ENCODE measurements around the gene TUBGCP6. TPM values are rescaled to one million over a fixed set of nuclear protein-coding genes. Genes with fewer than 3 reads are reported as not detected.

The TUBGCP6 gene
- total RNA-seq, 1 experiment from 2014 or later: 15.0 TPM

DNA sequence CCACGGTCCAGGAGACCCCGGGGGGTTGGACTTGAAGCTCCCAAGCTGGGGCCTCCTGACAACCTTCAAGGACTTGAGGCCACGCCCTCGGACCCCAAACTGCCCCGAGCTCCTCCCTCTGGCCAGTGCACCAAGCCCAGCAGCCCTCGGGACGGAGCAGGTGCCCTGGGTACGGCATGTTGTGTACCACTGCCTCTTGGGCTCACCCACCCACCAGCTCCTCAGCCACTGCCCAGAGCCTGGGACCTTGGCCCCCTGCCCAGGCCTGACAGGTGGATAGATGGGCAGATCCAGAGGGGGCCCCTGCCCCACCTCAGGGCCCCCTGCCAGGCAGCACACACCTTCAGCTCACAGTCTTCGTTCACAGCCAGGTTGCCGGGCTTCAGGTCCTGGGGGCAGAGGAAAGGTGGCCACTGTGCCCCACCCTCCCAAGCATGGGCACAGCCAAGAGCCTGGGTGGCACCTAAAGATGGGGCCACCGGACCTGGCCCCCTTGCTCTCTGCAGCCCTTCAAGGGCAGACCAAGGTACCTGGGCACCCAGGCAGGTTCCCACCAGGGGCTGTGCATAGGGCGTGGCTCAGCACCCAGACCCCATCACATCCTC is 11.5 kb upstream of the TUBGCP6 start:
- no peak for DNase-seq (ENCODE audit: low read depth, low spot score)
- in situ Hi-C loops (cut with HindIII; ENCODE audit: low pct_unique_long_range_greater_than_20kb, low sequenced_read_pairs): no loop called here

DNA sequence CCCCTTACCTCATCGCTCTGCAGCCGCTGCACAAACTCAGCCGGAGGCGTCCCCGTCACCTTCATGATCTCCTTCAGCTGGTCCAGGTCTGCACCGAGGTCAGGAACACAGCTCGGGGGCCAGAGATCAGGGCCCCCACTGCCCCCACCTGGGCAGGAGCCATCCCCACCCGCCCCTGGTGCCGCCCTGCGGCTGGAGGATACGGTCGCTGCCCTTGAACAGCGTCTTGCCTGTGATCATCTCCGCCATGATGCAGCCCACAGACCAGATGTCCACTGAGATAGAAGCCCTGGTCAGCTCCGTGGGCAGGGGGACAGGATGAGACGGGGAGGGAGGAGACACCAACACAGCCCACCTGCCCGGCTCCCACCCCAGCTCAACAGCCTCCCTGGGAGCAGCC is 10.8 kb upstream of the TUBGCP6 start:
- in situ Hi-C loops (cut with HindIII; ENCODE audit: low pct_unique_long_range_greater_than_20kb, low sequenced_read_pairs): no loop called here
- DNase-seq (ENCODE audit: low read depth, low spot score): no peak

DNA sequence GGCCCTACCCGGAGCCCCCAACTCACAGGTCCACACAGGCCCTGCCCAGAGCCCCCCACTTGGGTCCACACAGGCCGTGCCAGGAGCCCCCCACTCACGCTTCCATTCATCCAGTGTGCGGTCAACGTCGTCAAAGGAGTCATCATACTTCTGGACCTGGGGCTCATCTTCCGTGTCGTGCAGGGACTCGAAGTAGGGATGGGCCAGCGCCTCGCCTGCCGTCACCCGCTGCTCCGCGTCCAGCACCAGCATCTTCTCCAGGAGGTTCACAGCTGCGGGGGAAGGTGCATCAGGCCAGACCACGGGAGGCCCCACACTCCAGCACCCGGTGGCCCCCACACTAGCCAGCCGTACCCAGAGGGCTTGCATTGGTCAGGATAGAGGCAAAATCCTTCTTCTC is 10.3 kb upstream of the TUBGCP6 start:
- no peak for DNase-seq (ENCODE audit: low read depth, low spot score)
- in situ Hi-C loops (cut with HindIII; ENCODE audit: low pct_unique_long_range_greater_than_20kb, low sequenced_read_pairs): no loop called here

DNA sequence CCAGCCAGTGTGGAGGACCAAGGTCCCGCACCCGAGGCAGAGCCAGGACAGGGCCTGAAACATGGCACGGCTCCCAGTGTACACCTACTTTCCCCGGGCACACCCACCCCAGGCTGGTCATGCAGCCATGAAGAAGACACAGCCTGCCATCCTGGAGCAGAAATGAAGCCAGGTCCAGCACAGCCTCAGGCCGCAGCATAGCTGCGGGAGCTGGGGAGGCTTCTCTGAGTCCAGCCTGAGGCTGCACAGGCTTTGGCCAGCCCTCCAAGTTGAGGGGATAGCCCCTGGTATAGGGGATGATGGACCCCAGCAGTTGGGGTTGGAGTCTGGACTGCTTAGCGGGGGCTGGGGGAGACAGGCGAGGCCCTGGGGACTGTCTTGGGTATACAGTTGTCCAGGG is 9.1 kb upstream of the TUBGCP6 start:
- in situ Hi-C loops (cut with HindIII; ENCODE audit: low pct_unique_long_range_greater_than_20kb, low sequenced_read_pairs): no loop called here
- no peak for DNase-seq (ENCODE audit: low read depth, low spot score)

DNA sequence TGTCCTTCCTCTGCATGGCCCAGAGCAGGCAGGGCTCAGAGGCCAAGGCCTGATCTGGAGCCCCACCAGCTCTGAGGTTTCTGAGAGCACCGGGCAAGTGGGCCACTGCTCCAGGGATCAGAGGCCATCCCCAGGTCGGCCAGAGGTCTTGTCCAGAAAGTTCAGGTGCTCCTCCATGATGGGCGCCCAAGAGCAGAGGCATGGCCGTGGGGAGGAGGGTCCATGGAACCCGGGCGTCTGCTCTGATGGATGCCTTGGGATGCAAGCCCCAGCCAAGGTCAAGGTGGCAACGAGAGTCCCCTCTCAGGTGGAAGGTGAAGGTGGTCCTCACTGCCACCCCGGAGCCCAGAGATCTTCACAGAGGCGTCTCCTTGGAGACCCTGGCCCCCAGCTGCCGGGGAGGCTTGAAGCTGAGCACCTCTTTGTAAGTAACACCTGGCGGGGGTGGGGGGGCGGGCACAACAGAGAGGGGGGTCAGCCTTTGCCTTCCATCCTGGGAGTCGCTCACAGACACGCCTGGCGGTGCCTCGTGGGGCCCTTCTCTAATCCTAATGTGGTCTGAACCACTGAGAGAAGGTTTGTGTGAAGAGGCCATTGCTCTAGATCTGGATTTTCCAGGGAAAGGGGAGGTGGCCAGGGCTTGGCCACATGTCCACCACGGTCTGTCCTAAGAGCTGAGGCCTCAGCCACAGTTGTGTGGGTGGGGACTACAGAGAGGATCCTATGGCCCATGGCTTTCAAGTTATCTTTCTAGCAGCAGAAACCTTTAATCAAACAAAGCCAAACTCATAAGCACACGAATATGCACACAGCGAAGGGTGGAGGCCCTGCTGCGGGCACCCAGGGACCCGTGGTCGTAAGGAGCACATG is 8.5 kb upstream of the TUBGCP6 start:
- in situ Hi-C loops (cut with HindIII; ENCODE audit: low pct_unique_long_range_greater_than_20kb, low sequenced_read_pairs): no loop called here
- no peak for DNase-seq (ENCODE audit: low read depth, low spot score)

DNA sequence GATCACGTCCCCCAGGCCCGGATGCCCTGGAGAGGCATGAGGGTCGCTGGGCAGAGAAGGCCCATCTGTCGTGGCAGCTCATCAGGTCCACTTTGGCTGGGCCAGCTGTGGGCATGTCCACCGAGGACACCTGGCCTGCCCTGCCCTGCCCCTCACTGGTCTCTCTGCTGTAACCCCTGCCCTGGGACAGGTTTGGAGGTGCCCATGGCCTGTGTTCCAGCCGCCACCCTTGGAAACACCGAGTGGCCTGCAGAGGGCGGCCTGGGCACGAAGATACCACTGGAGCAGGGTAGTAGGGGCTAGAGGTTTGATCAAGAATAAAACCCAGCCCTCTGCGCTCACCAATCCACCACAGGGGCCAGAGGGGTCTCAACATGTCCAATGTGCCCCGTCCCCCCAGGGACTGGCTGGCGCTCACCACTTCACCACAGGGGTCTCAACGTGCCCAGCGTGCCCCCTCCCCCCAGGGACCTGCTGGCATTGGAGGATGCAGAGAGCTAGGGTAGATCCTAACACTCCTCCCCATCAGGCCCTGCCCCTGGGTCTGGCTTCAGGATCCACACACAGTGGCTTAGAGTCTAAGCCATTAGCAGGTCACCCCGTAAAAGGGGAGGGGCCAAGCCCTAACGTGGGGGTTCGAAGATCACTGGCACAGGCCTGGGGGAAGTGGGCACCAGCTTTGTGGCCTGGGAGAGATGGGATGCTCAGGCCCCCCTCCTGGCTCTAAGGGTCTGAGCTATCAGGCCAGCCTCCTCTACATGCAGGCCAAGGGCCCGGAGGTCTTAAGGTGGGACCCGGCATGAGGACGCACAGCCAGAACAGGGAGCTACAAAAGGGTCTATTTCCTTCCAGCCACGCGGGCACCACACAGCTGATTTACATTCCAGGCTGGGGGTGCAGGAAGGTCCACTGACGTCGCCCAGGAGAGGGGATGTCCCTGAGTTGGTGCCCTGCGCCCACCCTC is 7.5 kb upstream of the TUBGCP6 start:
- in situ Hi-C loops (cut with HindIII; ENCODE audit: low pct_unique_long_range_greater_than_20kb, low sequenced_read_pairs): no loop called here
- DNase-seq (ENCODE audit: low read depth, low spot score): peak; percentile 76

DNA sequence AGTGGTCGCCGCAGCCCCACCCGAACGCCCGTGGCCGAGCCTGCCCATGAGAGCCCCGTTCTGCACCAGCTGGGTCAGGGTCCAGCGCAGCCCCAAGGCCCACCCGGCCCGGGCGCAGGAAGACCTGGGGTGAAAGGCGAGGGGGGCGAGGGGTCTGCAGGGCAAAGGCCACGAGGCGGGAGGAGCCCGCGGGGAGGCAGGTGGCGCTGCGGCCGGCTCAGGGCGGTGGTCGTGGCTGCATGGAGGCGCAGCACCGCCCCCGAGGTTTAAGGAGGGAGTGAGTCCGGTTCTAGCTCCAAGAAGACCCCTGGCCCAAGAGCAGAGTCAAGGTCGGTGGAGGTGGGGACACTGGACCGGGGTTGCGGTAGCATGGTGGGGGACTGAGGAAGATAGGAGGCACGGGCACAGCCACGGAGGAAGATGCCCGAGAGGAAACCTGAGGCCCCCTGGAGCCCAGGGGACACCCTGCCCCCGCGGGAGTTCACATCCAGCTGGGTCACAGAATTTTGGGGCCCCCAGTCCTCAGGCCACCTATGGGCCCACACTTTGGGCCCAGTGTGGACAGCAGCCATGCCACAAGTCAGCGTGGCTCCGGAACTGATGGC is 6.8 kb upstream of the TUBGCP6 start:
- DNase-seq (ENCODE audit: low read depth, low spot score): no peak
- in situ Hi-C loops (cut with HindIII; ENCODE audit: low pct_unique_long_range_greater_than_20kb, low sequenced_read_pairs): no loop called here

DNA sequence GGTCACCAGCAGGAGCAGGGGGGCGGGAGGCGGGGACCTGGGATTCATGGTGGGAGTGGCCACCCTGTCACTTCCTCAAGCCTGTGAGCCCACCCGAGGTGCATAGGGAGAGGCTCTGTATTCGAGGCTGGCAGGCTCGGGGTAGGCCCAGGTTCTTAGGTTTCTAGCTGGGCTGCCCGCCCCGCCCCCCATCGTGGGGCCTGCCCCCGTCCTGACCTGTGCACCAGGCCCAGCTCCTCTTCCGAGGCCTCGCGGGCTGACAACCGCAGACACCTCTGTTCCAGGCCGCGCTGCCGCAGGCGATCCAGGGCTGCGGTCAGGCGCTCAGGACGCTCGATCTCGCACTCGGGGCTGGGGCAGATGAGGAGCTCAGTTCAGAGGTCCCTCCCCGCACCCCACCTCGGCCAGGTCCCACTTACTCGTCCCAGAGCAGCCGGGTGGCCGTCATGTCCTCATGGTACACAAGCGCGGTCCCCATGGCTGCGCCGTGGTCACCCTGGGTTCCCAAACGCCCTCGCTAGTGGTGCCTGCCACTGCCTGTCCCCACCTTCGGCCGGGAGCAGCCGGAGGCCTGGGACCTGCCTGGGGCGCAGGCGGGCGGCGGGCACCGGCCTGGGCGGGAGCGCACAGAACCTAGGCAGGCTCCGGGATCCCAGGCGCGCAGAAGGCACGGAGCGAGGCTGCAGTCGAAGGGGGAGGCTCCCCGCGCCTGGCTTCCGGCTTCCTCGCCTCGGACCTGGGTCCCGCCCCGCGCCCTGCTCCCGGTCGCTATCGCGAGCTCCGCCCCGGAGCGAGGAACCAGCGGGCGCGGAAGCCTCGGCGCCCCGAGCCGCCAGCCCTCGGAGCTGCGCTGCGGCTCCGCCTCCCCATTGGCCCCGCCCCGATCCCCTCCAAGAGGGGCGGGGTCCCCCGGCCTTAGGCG is 6.0 kb upstream of the TUBGCP6 start, which contains the start of gene HDAC10:
Gene HDAC10, minus strand, starts transcription at position 711 of the 922 bp plus-strand sequence. Its CDS starts 233 bp downstream, at position 478.
- in situ Hi-C loops (cut with HindIII; ENCODE audit: low pct_unique_long_range_greater_than_20kb, low sequenced_read_pairs): no loop called here
- DNase-seq (ENCODE audit: low read depth, low spot score): peak; percentile 63

DNA sequence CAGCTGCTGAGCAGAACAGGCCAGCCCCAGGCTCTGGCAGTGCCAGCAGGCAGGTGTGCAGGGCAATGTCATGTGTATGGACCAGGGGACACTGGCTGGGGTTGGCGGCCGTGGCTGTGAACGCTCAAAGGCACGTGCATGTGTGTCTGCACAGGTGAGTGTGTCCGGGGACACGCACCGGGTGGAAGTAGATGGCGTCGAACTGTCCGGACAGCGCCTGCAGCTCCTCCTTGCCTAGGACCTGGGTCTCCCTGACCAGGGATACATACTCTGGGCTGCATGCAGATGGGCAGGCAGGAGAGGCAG is 5.4 kb upstream of the TUBGCP6 start:
- in situ Hi-C loops (cut with HindIII; ENCODE audit: low pct_unique_long_range_greater_than_20kb, low sequenced_read_pairs): no loop called here
- DNase-seq (ENCODE audit: low read depth, low spot score): no peak

DNA sequence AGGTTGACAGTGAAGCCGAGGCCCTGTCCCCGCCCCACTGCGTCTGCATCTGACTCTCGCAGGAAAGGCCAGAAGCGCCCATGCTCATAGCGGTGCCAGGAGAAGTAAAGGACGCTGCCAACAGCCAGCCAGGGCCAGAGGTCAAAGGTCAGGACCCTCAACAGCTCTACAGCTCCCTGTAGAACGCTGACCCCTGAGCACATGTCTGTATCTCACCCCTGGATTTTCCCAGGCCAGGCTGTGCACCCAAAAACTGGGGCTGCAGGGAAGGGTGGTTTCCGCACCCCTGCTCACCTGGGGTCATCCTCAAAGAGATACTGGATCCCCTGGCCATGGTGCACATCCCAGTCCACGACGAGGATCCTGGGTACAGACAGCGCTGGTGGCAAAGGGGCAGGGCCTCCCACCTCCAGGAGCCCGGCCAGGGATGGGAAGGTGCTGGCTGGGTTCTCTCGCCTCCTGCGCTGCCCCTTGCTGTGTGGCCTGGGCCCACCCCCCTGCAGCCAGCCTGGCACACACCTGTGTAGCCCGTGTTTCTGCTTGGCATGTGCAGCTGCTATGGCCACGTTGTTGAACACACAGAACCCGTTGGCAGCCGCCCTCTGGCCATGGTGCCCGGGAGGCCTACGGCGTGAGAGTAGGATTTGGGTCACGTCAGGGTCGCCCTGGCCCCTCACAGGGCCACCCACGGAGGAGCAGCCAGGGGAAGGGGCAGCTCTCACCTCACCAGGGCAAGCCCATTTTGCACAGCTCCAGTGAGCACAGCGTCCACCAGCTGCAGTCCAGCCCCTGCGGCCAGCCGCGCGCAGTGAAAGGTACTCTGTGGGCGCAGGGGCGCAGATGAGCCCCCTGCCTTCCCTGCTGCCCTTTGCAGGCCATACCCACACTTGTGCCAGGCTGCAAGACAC is 4.8 kb upstream of the TUBGCP6 start:
- in situ Hi-C loops (cut with HindIII; ENCODE audit: low pct_unique_long_range_greater_than_20kb, low sequenced_read_pairs): no loop called here
- DNase-seq (ENCODE audit: low read depth, low spot score): no peak

DNA sequence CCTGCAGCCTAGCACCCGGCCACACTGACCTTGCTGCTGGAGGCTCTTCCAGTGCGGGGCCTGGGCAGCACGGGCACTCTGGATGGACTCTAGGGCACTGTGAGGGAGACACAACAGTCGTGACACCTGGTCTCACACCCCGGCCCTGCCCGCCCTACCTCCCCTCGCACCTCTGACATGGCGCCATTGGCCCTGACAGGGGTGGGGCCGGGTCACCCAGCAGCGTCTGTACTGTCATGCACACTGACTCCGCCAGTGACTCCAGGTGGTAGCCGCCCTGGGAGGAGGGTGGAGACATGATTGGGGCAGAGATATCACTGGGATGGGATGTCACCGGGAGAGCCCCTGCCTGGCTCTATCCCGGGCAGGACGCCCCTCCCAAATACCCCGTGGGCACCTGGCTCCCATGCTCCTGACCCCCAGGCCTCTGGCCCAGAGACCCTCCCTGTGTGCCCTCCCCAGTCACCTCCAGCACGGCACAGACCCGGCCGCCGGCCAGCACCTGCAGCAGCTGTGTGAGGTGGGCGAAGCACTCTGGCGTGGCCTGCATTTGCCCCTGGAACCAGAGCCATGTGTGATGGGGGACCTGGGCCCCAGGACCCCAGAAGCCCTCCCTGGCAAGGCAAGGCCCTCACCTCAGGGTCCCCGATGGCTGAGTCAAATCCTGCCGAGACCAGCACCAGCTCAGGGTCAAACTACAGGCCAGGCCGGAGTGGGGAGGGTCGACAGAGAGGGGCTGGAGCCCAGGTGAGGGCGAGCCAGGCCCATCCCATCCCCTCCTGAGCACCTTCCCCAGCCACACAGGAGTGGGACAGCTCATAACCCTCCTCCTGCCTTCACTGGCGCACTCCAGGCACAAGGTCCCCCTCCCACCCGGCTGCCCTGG is 3.6 kb upstream of the TUBGCP6 start:
- in situ Hi-C loops (cut with HindIII; ENCODE audit: low pct_unique_long_range_greater_than_20kb, low sequenced_read_pairs): no loop called here
- no peak for DNase-seq (ENCODE audit: low read depth, low spot score)

DNA sequence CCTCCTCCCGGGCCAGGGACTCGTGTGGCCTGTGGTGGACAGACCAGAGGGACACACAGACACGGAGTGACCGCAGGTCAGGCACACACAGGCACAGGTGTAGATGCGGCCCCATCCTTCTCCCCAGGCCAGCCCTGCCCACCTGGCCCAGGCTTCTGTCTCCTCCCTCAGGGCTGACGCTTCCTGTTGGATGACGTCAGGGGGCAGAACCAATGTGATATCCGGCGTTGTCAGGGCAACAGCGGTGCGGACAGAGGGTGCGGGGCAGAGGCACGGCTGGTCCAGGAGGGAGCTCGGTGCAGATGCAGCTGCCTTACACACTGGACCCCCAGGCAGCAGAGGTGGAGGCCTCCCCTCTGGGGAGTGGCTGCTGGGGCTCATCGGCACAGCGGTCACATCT is 2.9 kb upstream of the TUBGCP6 start:
- in situ Hi-C loops (cut with HindIII; ENCODE audit: low pct_unique_long_range_greater_than_20kb, low sequenced_read_pairs): no loop called here
- peak; percentile 76 for DNase-seq (ENCODE audit: low read depth, low spot score)

DNA sequence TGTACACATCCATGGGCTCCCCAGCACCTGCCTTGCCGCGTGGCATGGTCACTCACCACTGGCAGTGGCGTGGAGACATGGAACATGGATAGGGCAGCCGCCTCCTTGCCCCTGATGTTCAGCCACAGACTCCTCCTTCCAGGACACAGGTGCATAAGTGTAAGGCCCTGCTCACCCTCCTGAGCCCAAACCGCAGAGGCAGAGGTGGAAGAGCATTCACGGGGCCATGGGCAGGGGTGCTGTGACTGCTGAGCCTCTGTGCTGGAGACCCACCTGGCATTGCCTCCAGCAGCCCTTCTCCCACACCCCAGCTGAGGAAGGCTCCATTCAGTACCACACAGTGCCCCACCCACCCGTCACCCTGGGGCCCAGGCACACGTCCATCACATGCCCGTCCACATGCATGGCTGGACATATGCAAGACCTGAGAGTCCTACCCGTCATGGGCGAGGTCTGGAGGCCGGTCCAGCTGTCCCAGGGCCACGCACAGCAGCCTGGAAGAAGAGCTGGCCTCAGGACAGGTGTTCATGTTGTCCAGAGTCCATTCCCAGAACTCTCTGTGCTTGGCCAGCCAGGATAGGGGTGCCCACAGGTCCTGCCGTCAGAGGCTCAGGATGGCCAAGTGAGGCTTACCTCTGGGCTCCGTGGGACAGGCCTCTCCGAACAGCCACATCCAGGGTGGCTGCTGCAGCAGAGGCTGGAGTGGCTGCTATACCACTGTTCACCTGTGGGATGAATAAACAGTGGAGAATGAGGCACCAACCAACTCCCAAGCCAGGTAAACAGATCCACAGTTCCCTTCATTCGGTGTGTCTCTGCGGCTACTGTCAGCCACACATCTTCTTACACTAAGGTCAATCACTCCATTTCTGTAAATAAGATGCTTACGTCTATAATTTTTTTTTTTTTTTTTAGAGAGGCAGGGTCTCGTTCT is 1.7 kb upstream of the TUBGCP6 start:
- in situ Hi-C loops (cut with HindIII; ENCODE audit: low pct_unique_long_range_greater_than_20kb, low sequenced_read_pairs): no loop called here
- no peak for DNase-seq (ENCODE audit: low read depth, low spot score)

Data from SK-MEL-5 (cell line).